ENCODE data around the gene ELF2. TPM values are rescaled to one million over a fixed set of nuclear protein-coding genes. Genes with fewer than 3 reads are reported as not detected.
A peak's percentile ranks its signal among the peaks of the same experiment; 100 is the strongest.

ELF2 gene
- total RNA-seq, 4 donors from 2014 or later = 32.0 to 92.0 (median 48.5) TPM

DNA sequence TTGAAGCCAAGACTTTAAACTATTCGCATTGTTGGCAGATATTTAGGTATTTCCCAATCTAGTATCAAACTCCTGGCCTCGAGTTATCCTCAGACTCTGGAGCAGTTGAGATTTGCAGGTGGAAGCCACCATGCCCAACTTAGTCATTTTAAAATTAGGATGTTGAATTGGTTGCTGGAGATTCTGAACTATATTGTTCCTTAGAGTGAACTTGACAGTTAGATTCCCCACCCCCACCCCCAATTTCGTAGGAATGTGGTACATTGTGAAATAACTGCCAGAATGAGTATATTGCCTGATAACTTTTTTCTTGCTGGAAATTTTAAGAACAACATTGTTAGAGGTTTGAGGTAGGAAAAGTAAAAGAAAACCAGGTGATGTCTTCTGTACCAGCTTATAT, 159.2 kb downstream of the ELF2 start:
- H3K36me3 ChIP-seq = no peaks in the 10 kb centered on the region
- no peak for DNase-seq (ENCODE audit: low spot score in 2 of 2)
- WGBS = 56% methylated on average over 3 of the region's 3 CpGs
- no peaks in the 10 kb centered on the region for H3K27me3 ChIP-seq
- H3K9me3 ChIP-seq = no peaks in the 10 kb centered on the region
- no peak overlapping the region for H3K4me3 ChIP-seq
- TF ChIP-seq POLR2A (IDR thresholded peaks at IDR 0.05) (no peak), EP300 (IDR thresholded peaks at IDR 0.05) (no peak), POLR2AphosphoS5 (IDR thresholded peaks at IDR 0.05) (no peak)
- TF ChIP-seq, protein P1, sequence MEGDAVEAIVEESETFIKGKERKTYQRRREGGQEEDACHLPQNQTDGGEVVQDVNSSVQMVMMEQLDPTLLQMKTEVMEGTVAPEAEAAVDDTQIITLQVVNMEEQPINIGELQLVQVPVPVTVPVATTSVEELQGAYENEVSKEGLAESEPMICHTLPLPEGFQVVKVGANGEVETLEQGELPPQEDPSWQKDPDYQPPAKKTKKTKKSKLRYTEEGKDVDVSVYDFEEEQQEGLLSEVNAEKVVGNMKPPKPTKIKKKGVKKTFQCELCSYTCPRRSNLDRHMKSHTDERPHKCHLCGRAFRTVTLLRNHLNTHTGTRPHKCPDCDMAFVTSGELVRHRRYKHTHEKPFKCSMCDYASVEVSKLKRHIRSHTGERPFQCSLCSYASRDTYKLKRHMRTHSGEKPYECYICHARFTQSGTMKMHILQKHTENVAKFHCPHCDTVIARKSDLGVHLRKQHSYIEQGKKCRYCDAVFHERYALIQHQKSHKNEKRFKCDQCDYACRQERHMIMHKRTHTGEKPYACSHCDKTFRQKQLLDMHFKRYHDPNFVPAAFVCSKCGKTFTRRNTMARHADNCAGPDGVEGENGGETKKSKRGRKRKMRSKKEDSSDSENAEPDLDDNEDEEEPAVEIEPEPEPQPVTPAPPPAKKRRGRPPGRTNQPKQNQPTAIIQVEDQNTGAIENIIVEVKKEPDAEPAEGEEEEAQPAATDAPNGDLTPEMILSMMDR (IDR thresholded peaks at IDR 0.05) = no peak
- H3K27ac ChIP-seq = no peak overlapping the region
- peaks cover 33% of the 10 kb centered on the region for H3K4me1 ChIP-seq

DNA sequence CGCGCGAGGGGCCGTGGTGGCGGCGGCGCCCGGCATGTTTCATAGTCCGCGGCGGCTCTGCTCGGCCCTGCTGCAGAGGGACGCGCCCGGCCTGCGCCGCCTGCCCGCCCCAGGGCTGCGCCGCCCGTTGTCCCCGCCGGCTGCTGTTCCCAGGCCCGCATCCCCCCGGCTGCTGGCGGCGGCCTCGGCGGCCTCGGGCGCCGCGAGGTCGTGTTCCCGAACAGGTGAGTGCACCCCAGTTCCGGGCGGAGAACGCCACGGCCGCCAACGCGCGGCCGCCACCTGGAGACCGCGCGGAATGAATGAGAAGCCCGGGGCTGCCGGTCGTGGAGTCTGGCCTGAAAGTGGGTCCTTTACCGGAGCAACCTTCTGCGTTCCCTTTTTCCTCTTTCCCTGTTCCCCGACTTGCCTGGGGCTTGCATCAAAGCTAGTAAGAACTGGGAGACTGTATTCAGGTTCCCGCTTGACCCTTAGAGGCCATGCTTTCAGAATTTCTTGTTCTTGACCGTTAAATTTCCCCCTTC, 161.0 kb downstream of the ELF2 start:
- H3K4me3 ChIP-seq = peak overlapping the region; percentile 91
- no peaks in the 10 kb centered on the region for H3K36me3 ChIP-seq
- TF ChIP-seq POLR2A (IDR thresholded peaks at IDR 0.05) (no peak), POLR2AphosphoS5 (IDR thresholded peaks at IDR 0.05) (no peak), EP300 (IDR thresholded peaks at IDR 0.05) (no peak)
- TF ChIP-seq, protein P1 (IDR thresholded peaks at IDR 0.05) = no peak
- no peaks in the 10 kb centered on the region for H3K27me3 ChIP-seq
- WGBS = under 1% methylated on average over 19 of the region's 55 CpGs
- H3K9me3 ChIP-seq = no peaks in the 10 kb centered on the region
- H3K4me1 ChIP-seq = peaks cover 33% of the 10 kb centered on the region
- peak overlapping the region; percentile 91 for H3K27ac ChIP-seq
- no peak for DNase-seq (ENCODE audit: low spot score in 2 of 2)

DNA sequence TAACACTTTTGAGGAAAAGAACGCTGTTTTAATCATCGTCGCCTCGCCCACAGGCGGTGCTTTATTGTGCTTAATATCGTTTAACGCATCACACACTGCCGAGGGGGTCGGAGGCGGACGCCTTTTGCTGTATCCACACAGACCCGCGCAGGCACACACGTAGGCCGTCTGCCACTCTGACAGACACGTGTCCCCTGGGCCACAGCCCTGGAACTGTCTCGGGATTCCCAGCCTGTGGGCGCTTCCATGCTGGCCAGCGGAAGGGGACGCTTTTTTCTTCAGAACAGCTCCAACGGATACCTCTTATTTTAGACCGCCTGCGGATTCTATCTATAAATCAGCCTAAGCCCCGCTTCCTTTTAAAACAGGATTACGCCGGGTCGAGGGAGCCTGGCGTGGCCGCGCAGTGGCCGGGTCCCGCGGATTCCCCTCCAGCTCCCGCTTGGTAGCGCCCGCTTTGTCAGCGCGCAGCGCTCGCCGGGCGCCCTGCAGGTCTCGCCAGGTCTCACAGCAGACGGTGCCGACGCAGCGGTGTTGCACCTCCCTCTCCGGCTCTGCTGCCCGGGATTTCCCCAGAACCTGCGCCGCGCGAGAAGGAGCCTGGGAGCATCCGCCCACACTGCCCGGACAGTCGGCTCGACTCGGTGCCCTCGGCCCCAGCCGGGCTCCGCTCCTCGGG, 161.6 kb downstream of the ELF2 start, which contains the start of gene NOCT:
TSS of gene NOCT (plus strand) at position 513 of the 679 bp plus-strand sequence. CDS start 201 bp downstream, outside the sequence.
- DNase-seq (ENCODE audit: low spot score in 2 of 2) = peak; percentile 93
- under 1% methylated on average over 22 of the region's 62 CpGs for WGBS
- H3K4me1 ChIP-seq = peaks cover 33% of the 10 kb centered on the region
- H3K36me3 ChIP-seq = no peaks in the 10 kb centered on the region
- peak within 1 kb of the TSS; percentile 91 for H3K4me3 ChIP-seq
- H3K9me3 ChIP-seq = no peaks in the 10 kb centered on the region
- H3K27me3 ChIP-seq = no peaks in the 10 kb centered on the region
- TF ChIP-seq POLR2AphosphoS5 (IDR thresholded peaks at IDR 0.05) = peak in 2 of 3 donors; percentile 3 to 86
- TF ChIP-seq POLR2A (IDR thresholded peaks at IDR 0.05) = peak in 1 of 2 donors; percentile 76
- TF ChIP-seq EP300 (IDR thresholded peaks at IDR 0.05) = no peak
- H3K27ac ChIP-seq = peak within 1 kb of the TSS; percentile 91

DNA sequence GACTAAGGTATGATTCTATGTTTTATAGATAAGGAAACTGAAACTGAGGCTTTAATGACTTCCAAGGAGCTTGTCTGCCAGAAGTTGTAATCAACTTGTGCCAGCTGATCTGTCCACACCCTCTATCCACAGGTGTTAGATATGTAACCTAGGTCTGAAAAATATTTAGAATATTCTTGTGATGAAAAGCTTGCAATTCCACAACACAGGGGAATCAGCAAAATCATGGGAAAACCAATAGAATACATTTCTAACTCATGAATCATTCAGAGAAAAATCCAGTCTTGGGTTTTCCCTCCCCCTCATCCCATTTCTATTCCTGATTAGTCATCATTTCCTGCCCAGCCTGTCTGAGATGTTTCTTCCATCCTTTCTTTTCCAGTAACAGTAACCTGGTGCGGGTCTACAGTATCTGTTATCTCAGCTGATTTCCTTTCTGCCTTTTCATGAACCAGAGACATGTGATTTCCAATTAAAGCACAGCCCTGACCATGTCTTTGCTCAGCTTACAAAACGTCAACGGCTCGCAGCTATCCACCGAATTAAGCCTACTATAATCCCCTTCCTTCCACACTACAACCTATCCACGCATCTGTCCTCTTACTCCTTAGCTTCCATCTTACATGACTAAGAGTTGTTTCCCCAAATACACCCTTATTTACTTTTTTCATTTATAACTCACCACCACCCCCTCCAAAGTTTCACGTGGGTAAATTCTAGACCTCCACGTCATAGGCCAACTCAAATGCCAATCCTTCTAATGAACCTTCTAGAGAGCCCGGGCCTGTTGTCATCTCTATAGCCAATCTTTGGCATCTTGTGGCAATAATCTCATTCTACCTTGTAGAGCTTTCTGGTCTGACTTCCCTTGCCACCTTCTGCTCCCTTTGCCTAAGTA, 162.4 kb downstream of the ELF2 start:
- no peak for DNase-seq (ENCODE audit: low spot score in 2 of 2)
- peak overlapping the region; percentile 91 for H3K27ac ChIP-seq
- H3K9me3 ChIP-seq = no peaks in the 10 kb centered on the region
- WGBS = 17% methylated on average over 9 of the region's 9 CpGs
- peak overlapping the region; percentile 91 for H3K4me3 ChIP-seq
- no peaks in the 10 kb centered on the region for H3K36me3 ChIP-seq
- peaks cover 33% of the 10 kb centered on the region for H3K4me1 ChIP-seq
- TF ChIP-seq EP300 (IDR thresholded peaks at IDR 0.05) (no peak), POLR2A (IDR thresholded peaks at IDR 0.05) (no peak), POLR2AphosphoS5 (IDR thresholded peaks at IDR 0.05) (no peak)
- TF ChIP-seq, protein P1 (IDR thresholded peaks at IDR 0.05) = no peak
- no peaks in the 10 kb centered on the region for H3K27me3 ChIP-seq

DNA sequence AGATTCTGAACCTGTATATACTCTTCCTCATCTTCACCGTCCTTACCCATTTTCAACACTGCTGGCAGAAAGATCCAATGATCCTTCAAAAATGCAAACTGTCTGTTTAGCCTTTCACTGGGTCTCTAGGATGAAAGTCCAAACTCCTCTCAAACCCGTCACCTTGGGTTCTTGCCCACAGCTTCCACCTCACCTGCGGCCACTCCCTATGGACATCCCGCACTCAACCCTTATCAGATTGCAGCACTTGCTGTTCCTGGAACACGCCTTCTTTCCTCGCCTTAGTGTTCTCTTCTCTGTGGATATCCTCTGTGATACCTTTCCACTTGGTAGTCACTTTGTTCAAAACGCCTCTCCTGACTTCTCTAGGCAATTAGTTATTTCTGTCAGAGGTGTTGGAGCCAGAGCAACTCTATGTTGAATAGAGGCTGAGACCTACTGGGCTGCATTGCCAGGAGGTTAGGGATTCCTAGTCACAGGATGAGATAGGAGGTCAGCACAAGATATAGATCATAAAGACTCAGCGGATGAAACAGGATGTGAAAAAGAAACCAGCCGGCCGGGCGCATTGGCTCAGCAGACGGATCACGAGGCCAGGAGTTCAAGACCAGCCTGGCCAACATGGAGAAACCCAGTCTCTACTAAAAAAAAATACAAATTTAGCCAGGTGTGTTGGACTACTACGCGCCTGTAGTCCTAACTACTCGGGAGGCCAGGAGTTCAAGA, 165.6 kb downstream of the ELF2 start:
- Histone ChIP-seq H3K4me1 (peaks cover 22% of the 10 kb centered on the region), H3K36me3 (no peaks in the 10 kb centered on the region), H3K9me3 (no peaks in the 10 kb centered on the region), H3K27me3 (no peaks in the 10 kb centered on the region), H3K27ac (no peak overlapping the region), H3K4me3 (no peak overlapping the region)
- DNase-seq (ENCODE audit: low spot score in 2 of 2) = no peak
- TF ChIP-seq EP300 (IDR thresholded peaks at IDR 0.05) (no peak), POLR2AphosphoS5 (IDR thresholded peaks at IDR 0.05) (no peak), POLR2A (IDR thresholded peaks at IDR 0.05) (no peak)
- TF ChIP-seq, protein P1 (IDR thresholded peaks at IDR 0.05) = no peak
- 87% methylated on average over 16 of the region's 16 CpGs for WGBS

All from suprapubic skin (tissue), 4 donors.